ENCODE measurements around the gene KRT78. TPM values are rescaled to one million over a fixed set of nuclear protein-coding genes. Genes with fewer than 3 reads are reported as not detected.

KRT78 gene
- total RNA-seq, 4 donors from 2014 or later, result 10.8 TPM; not detected in 3

DNA sequence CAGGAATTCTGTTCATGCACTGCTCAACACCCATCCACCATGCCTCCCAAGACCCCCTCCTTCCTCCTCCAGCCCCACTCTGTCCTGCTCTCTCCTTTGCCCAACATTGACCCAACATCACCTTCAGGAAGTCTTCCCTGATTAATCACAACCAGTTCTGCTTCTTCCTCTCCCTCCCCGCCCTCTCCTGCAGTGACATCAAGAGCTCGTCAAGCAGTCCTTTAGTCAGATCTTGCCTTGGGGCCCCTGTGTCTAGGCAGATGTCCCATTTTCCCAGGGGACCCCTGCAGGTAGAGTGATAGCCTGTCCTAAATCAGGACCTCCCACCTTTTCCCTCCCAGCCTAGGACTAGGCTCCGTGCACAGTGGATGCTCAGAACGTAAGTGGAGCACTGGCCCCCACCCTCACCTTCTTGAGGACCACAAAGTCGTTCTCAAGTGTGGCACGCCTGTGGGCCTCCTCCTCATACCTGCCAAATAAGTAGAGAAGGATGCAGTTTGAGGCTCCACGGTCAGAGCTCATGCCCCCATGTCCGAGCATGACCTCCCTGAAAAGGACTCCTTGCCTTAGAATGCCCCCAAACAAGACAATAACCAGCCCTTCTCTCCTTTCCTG, 2.3 kb downstream of the KRT78 start:
- Histone ChIP-seq H3K27ac (no peak overlapping the region), H3K9me3 (no peaks in the 10 kb centered on the region), H3K4me1 (no peaks in the 10 kb centered on the region), H3K27me3 (no peaks in the 10 kb centered on the region), H3K36me3 (no peaks in the 10 kb centered on the region), H3K4me3 (no peak overlapping the region)
- no peak for DNase-seq (ENCODE audit: low spot score in 2 of 2)
- TF ChIP-seq EP300 (IDR thresholded peaks at IDR 0.05) (no peak), POLR2A (IDR thresholded peaks at IDR 0.05) (no peak)
- TF ChIP-seq, protein P1, sequence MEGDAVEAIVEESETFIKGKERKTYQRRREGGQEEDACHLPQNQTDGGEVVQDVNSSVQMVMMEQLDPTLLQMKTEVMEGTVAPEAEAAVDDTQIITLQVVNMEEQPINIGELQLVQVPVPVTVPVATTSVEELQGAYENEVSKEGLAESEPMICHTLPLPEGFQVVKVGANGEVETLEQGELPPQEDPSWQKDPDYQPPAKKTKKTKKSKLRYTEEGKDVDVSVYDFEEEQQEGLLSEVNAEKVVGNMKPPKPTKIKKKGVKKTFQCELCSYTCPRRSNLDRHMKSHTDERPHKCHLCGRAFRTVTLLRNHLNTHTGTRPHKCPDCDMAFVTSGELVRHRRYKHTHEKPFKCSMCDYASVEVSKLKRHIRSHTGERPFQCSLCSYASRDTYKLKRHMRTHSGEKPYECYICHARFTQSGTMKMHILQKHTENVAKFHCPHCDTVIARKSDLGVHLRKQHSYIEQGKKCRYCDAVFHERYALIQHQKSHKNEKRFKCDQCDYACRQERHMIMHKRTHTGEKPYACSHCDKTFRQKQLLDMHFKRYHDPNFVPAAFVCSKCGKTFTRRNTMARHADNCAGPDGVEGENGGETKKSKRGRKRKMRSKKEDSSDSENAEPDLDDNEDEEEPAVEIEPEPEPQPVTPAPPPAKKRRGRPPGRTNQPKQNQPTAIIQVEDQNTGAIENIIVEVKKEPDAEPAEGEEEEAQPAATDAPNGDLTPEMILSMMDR (IDR thresholded peaks at IDR 0.05), result no peak
- 66 to 87% methylated on average over 8 of the region's 8 CpGs for WGBS, 2 donors

DNA sequence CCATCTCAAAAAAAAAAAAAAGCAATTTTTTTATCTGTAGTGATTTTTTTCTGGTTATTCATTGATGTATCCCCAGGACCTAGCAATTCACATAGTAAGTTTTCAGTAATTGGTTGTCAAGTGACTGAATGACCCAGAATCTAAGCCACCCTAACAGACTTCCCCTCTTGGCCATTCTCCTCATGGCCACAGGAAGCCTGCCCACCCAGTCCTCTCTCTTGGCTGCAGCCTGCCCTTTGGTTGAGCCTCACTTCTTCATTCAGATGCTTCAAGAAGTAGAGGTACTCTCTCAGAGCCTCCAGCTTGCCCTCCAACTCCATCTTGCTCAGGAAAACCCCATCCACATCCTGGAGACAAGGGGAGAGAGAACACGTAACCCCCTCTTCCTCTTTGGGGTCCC, 2.8 kb downstream of the KRT78 start:
- no peaks in the 10 kb centered on the region for H3K4me1 ChIP-seq
- no peak overlapping the region for H3K4me3 ChIP-seq
- TF ChIP-seq POLR2A (IDR thresholded peaks at IDR 0.05) (no peak), EP300 (IDR thresholded peaks at IDR 0.05) (no peak)
- TF ChIP-seq, protein P1 (IDR thresholded peaks at IDR 0.05), result no peak
- no peak for DNase-seq (ENCODE audit: low spot score in 2 of 2)
- H3K36me3 ChIP-seq, result no peaks in the 10 kb centered on the region
- H3K9me3 ChIP-seq, result no peaks in the 10 kb centered on the region
- H3K27ac ChIP-seq, result no peak overlapping the region
- WGBS, 2 donors, result 87 to 95% methylated on average over 1 of the region's 1 CpG
- no peaks in the 10 kb centered on the region for H3K27me3 ChIP-seq

DNA sequence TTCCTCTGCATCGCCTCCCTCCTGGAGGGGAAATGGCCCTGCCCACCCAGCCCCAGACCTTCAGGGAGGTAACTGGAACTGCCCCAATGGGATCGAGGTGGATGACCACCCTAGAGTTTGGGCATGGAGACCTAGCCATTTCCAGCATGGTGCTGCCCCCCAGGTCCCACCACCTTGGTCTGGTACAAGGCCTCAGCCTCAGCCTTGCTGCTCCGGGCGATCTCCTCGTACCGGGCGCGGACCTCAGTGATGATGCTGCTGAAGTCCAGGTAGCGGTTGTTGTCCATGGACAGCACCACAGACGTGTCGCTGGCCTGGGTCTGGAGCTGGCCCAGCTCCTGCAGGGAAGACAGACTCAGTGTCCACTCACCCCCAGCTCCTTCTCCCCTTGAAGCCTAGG, 4.4 kb downstream of the KRT78 start:
- TF ChIP-seq, protein P1 (IDR thresholded peaks at IDR 0.05), result no peak
- TF ChIP-seq POLR2A (IDR thresholded peaks at IDR 0.05), result no peak
- TF ChIP-seq EP300 (IDR thresholded peaks at IDR 0.05), result no peak
- 89 to 96% methylated on average over 5 to 8 of the region's 11 CpGs for WGBS, 2 donors
- DNase-seq (ENCODE audit: low spot score in 2 of 2), result no peak
- H3K36me3 ChIP-seq, result no peaks in the 10 kb centered on the region
- no peaks in the 10 kb centered on the region for H3K27me3 ChIP-seq
- H3K9me3 ChIP-seq, result no peaks in the 10 kb centered on the region
- H3K27ac ChIP-seq, result no peak overlapping the region
- H3K4me3 ChIP-seq, result no peak overlapping the region
- no peaks in the 10 kb centered on the region for H3K4me1 ChIP-seq

DNA sequence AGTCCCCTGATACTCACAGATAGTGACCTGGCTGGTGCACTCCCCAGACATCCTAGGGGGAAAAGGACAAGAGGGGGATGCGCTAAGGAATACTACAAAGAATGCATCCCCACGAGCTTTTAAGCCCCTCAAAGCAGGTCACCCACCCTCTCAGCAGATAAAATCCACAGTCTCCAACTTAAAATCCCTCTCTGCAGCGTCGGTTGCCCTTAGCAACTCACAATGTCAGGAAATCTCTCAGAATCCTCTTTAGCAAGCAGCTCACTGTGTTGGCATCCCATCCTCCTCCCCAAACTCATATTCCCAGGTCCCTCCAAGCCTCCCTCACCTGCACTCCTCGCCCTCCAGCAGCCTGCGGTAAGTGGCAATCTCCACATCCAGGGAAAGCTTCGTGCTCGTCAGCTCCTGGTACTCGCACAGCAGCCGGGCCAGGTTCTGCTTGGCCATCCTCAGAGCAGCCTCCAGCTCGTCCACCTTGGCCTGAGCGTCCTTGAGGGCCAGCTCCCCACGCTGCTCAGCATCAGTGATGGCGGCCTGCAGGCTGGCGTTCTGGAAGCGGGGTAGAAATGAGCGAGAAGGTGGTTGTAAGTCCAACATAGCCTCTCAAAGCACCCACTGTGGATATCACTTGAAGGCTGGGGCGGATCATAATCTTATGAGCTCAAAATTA, 9.2 kb downstream of the KRT78 start:
- TF ChIP-seq EP300 (IDR thresholded peaks at IDR 0.05) (no peak), POLR2A (IDR thresholded peaks at IDR 0.05) (no peak)
- TF ChIP-seq, protein P1 (IDR thresholded peaks at IDR 0.05), result no peak
- Histone ChIP-seq H3K27ac (no peak overlapping the region), H3K9me3 (no peaks in the 10 kb centered on the region), H3K27me3 (peaks cover 0 to 12% of the 10 kb centered on the region in 2 donors), H3K4me1 (no peaks in the 10 kb centered on the region), H3K36me3 (no peaks in the 10 kb centered on the region), H3K4me3 (no peak overlapping the region)
- 79 to 80% methylated on average over 18 of the region's 18 CpGs for WGBS, 2 donors
- DNase-seq (ENCODE audit: low spot score in 2 of 2), result no peak

DNA sequence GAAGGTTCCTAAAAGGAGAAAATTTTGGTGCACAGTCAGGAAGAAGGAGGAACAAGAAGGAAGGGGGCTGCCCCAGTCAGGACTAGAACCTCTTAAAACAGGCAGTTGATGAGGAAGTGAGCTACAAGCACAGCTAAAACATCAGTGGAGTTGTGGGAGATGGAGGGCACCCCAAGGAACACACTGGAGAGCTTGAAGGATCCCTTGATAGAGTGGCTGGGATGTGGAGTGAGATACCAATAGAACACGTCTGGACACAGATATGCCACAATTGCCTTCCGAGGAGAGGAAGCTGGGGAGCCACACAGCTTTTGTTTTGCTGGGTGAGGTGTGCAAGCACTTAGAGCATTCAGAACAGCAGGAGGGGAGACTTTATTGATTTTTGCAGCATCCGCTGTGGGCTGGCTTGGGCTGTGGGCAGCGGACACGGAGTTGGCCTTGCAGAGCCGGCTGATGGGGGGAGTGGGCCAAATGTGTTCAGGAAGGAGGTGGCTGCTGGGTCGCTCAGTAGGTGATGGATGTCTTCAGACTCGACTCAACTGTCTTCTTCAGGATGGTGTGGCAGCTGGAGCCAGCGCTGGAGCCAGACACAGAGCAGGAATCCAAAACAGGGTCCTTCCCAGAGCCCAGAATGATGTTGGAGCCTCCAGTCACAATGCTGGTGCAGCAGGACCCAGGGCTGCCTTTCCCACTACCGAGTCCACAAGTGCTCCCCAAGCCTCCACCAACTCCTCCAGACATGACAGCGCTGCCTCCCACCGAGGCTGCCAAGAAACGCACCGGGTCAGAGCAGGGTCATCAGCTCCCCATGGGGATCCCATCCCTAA, 10.0 kb downstream of the KRT78 start:
- Histone ChIP-seq H3K27ac (no peak overlapping the region), H3K27me3 (peaks cover 0 to 12% of the 10 kb centered on the region in 2 donors), H3K9me3 (no peaks in the 10 kb centered on the region), H3K36me3 (no peaks in the 10 kb centered on the region), H3K4me1 (no peaks in the 10 kb centered on the region), H3K4me3 (no peak overlapping the region)
- no peak for TF ChIP-seq POLR2A (IDR thresholded peaks at IDR 0.05)
- TF ChIP-seq, protein P1 (IDR thresholded peaks at IDR 0.05), result no peak
- TF ChIP-seq EP300 (IDR thresholded peaks at IDR 0.05), result no peak
- 48 to 57% methylated on average over 14 of the region's 14 CpGs for WGBS, 2 donors
- DNase-seq (ENCODE audit: low spot score in 2 of 2), result no peak
